Mucosa of descending colon (tissue), 3 donors: Measurements from ENCODE around the gene PCED1B. TPM values are rescaled to one million over a fixed set of nuclear protein-coding genes. Genes with fewer than 3 reads are reported as not detected.
A peak's percentile ranks its signal among the peaks of the same experiment; 100 is the strongest.

Source experiments
- ATAC-seq: fragments of 200-7000 bp; cut with Tn5 transposase; one replicate; pipeline ENCODE4 v1.9.1; 2020; ENCODE audit warnings: mild to moderate bottlenecking, moderate library complexity
- DNase-seq, 3 donors: peaks; one replicate each; pipeline ENCODE4 v3.0.0-alpha.2; 2020
- H3K36me3 ChIP-seq: fragments of 200-600 bp; one replicate; pipeline ENCODE4 v1.8.0; 2021; ENCODE audit warnings: low read depth, mild to moderate bottlenecking
- H3K4me1 ChIP-seq: fragments of 200-600 bp; one replicate; pipeline ENCODE4 v1.8.0; 2021; ENCODE audit warnings: low read depth, mild to moderate bottlenecking
- H3K4me3 ChIP-seq: fragments of 200-600 bp; one replicate; pipeline ENCODE4 v1.8.0; 2021; ENCODE audit warnings: mild to moderate bottlenecking
- H3K9me3 ChIP-seq: fragments of 200-600 bp; one replicate; pipeline ENCODE4 v1.8.0; 2021; ENCODE audit warnings: mild to moderate bottlenecking
- CTCF ChIP-seq: fragments of 200-600 bp; IDR thresholded peaks from one replicate; pipeline ENCODE4 v1.8.0; 2022; ENCODE audit warnings: antibody characterized with exemption, mild to moderate bottlenecking
- intact Hi-C, 2 donors: fragments of 100-400 bp; cut with DNase I in 1 of 2; cut with micrococcal nuclease in 1 of 2; formaldehyde crosslinking; loops; one replicate each; pipeline versions ENCODE4 v1.11.0 to v1.11.1; 2022; cut with DNase I, micrococcal nuclease
- total RNA-seq, 3 donors: library from RNA; stranded (reverse); fragmentation: NEBNext Ultra II Directional in 2 of 3; extraction: Animal tissue kit (Norgen Biotek cat#: 25700) in 2 of 3; gene quantifications; one replicate each; pipeline versions ENCODE4 v1.2.1 to v1.2.4, GENCODE V29; 2021 to 2023
- donor health status: DM: no; HTN: no; CAD: no; lungs with moderate emphysema.
- donor health status: DM: no; HTN: no; CAD: no.
- donor health status: DM: no; HTN: yes; CAD: no.

PCED1B gene
- total RNA-seq, 3 donors from 2014 or later = 2.2 to 4.7 (median 2.9) TPM

- TF ChIP-seq CTCF = no peak
- DNase-seq = no peak
- H3K36me3 ChIP-seq = no peaks in the 10 kb centered on the region
- no peaks in the 10 kb centered on the region for H3K4me1 ChIP-seq
- no peaks in the 10 kb centered on the region for H3K9me3 ChIP-seq
- intact Hi-C loops = no loop called here
- ATAC-seq = no peak
- no peak overlapping the region for H3K4me3 ChIP-seq
Observed at GRCh38 chr12:47077206-47078085, 2.0 kb upstream of the PCED1B start.

- no peak for TF ChIP-seq CTCF
- ATAC-seq = no peak
- H3K9me3 ChIP-seq = no peaks in the 10 kb centered on the region
- no peaks in the 10 kb centered on the region for H3K4me1 ChIP-seq
- H3K36me3 ChIP-seq = no peaks in the 10 kb centered on the region
- intact Hi-C loops = no loop called here
- no peak overlapping the region for H3K4me3 ChIP-seq
- no peak for DNase-seq
Observed at GRCh38 chr12:47078086-47078395, 1.4 kb upstream of the PCED1B start.

DNA sequence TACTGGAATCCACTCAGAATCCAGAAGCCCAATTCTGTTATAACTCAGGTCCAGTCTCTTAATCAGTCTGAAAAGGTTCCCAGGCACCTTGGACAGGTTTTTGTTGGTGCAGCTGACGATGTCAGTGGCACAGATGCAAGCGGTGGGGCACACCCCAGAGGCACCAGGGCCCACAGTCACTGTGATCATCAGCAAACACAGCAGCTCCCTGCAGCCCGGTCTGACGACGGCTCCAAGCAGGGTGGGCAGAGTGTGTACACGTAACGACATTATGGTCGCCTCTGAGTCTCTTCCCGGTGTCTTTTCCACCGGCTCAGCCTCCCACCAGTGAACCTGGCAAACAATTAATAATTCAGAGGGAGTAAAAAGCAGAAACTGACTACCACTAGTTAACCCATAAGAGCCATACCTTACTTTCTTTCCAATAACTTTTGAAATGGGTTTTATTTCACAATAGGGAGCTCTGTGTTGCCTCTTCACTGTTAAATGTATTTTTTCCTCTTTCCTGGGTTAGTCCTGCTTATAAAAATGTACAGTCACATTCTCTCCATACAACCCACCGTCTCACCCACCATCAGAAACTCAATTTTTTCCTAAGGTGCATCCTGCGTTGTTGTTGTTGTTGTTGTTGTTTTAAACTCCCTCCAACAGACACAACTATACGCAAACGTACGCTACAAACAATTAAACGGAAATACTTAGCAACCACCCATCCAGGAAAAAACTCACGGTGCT lies 521 bp upstream of the PCED1B start:
- peak; percentile 26 to 63 (median 41) for DNase-seq
- no peak for TF ChIP-seq CTCF
- no peaks in the 10 kb centered on the region for H3K4me1 ChIP-seq
- peak overlapping the region; percentile 29 for H3K4me3 ChIP-seq
- no peaks in the 10 kb centered on the region for H3K36me3 ChIP-seq
- no peaks in the 10 kb centered on the region for H3K9me3 ChIP-seq
- ATAC-seq = peak; percentile 50
- intact Hi-C loops = no loop called here

DNA sequence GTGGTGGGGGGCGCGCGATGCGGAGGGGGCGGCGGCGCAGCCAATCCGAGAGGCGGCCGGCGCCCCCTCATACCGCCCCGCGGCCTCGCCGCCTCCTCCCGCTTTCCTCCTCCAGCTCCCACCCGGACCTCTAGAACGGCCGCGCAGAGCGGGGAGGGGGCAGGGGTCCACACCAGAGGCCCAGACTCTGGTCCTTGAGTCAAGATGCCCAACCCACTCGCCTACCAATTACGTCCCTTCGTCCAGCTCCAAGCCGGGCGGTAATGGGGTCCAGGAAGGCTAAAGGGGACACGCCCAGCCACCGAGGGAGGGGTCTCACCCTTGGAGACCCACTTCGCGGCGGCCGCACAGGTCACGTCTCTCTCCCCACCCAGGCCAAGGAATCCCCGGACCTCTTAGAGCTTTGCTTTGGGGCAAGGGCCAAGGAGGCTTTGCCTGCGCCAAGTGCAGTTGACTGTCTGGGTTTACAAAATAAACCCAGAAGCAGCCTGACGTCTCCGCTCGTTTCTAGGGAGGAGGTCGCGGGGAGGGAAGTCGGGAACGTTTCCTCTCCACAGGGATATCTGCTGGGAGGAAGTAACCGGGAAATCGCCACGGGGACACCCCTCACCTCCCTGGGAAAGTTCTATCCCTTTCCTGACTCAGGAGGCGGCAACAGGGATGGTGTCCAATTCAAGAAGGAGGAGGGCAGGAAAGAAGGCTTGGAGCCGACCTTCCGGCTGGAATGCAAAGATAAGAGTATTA lies 732 bp downstream of the PCED1B start:
- intact Hi-C loops = no loop called here
- H3K4me1 ChIP-seq = no peaks in the 10 kb centered on the region
- DNase-seq (peak; percentile 45 to 68 (median 59)), ATAC-seq (peak; percentile 54)
- peak overlapping the region; percentile 29 for H3K4me3 ChIP-seq
- no peaks in the 10 kb centered on the region for H3K9me3 ChIP-seq
- TF ChIP-seq CTCF = no peak
- H3K36me3 ChIP-seq = no peaks in the 10 kb centered on the region

DNA sequence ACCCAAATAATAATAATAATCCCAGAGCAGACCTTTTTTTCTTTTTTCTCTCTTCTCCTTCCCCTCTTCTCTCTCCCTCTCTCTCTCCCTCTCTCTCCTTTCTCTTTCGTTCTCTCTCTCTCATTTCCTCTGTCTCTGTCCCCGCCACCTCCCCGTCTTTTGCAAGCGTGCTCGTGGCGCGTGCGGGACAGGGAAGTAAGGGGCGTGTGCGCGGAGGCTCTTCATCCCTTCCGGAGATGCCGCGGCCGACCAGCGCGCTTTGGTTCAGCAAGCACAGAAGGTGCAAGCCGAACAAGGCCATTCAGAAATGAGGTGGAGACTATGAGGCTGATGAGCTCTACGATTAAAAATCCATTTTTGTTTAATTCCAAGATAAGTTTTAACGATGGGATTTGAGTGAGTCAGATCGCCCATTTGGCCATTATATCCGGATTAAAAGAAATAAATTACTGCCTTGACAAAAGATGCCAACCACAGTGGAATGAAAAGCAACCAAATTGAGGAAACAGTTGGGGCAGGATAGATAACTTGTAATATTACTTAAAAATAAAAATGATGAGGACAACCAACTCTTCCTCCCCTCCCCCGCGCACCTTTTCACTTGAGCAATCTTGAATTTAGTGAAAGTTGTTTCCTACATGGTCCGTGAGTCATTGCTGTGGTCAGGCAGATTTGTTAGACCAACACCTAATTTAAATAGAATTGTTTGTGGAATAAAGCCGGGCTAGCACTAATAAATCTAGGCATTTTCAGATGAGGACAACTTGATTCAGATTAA lies 1.5 kb downstream of the PCED1B start:
- peak; percentile 59 for ATAC-seq
- intact Hi-C loops = no loop called here
- Histone ChIP-seq H3K4me3 (peak overlapping the region; percentile 29), H3K36me3 (no peaks in the 10 kb centered on the region), H3K4me1 (no peaks in the 10 kb centered on the region), H3K9me3 (no peaks in the 10 kb centered on the region)
- no peak for TF ChIP-seq CTCF
- DNase-seq = peak; percentile 43 to 83 (median 55)
